ENCODE results near the gene RGL2. TPM values are rescaled to one million over a fixed set of nuclear protein-coding genes. Genes with fewer than 3 reads are reported as not detected.

RGL2 gene
- total and polyA plus RNA-seq, 2 donors (not counting 1 experiment from before 2014, with no cell fraction given) = 98.5 to 133 TPM

- ChIA-PET POLR2A (interaction anchor here (1.1 to 3.4 kb wide), 7 partner anchors 8 to 35 kb away, joined by 5 to 39 read pairs (median 15); partner anchors contain the start of genes B3GALT4, RGL2, RPS18 and TAPBP), CTCF (interaction anchor here (0.9 to 2.6 kb wide), 11 partner anchors 9 to 143 kb away, joined by 3 to 17 read pairs (median 8); partner anchors contain the start of genes B3GALT4, RGL2, RPS18 and VPS52)
- H3K9me3 ChIP-seq (ENCODE audit: control extremely low read depth in 1 of 3, control insufficient read depth in 2 of 3, insufficient read depth in 1 of 3, low read length in 2 of 3) = no peaks in the 10 kb centered on the region
- peak overlapping the region; percentile 77 for H3K4me2 ChIP-seq (replicated peaks; ENCODE audit: low read depth, low read length, poor library complexity, severe bottlenecking)
- ATAC-seq (ENCODE audit: low read depth) (no peak), DNase-seq (no peak)
- Mint-ChIP-seq H3K27me3 (no peaks in the 10 kb centered on the region), H3K4me3 (peak overlapping the region; percentile 93), H3K27ac (peak overlapping the region; percentile 86), H3K9me3 (ENCODE audit: insufficient read depth) (no peaks in the 10 kb centered on the region), H3K4me1 (peaks cover 38% of the 10 kb centered on the region)
- intact Hi-C loops (cut with micrococcal nuclease) = loop anchor here (1.0 to 2.0 kb wide), 10 partner anchors 9 to 120 kb away; partner anchors contain the start of genes B3GALT4, KIFC1, RPS18 and RXRB
- no peaks in the 10 kb centered on the region for H4K20me1 ChIP-seq (ENCODE audit: control insufficient read depth, insufficient read depth, low read length, poor library complexity, severe bottlenecking)
- H3K27me3 ChIP-seq (replicated peaks in 1 of 4; ENCODE audit: control extremely low read depth in 1 of 4, control insufficient read depth in 3 of 4, insufficient read depth in 4 of 4, low read length in 3 of 4) = no peaks in the 10 kb centered on the region
- peak overlapping the region; percentile 96 for H2AFZ ChIP-seq (ENCODE audit: insufficient read depth, low read depth, low read length, poor library complexity, severe bottlenecking)
- peak overlapping the region; percentile 42 to 68 for H3K27ac ChIP-seq (ENCODE audit: low read length in 2 of 2)
- H3K79me2 ChIP-seq (ENCODE audit: control insufficient read depth, insufficient read depth, low read length) = peaks cover 41% of the 10 kb centered on the region
- H3K36me3 ChIP-seq (replicated peaks in 1 of 2; ENCODE audit: control extremely low read depth in 1 of 2, control insufficient read depth in 1 of 2, extremely low read depth in 1 of 2, insufficient read depth in 2 of 2, low read length in 1 of 2) = peaks cover 0 to 59% of the 10 kb centered on the region in 2 experiments
- WGBS (ENCODE audit: insufficient coverage) = 0% methylated on average over 5 of the region's 14 CpGs
- TF ChIP-seq EZH2 (IDR thresholded peaks at IDR 0.05; ENCODE audit: borderline replicate concordance, insufficient read depth, low read depth, low read length, poor library complexity, severe bottlenecking) = no peak
- TF ChIP-seq CTCF (IDR thresholded peaks at IDR 0.05) = no peak
- peaks cover 19 to 25% of the 10 kb centered on the region in 2 donors for H3K4me1 ChIP-seq (ENCODE audit: control insufficient read depth in 2 of 2, insufficient read depth in 2 of 2, low read length in 2 of 2)
- H3K4me3 ChIP-seq (ENCODE audit: control extremely low read depth in 1 of 5, extremely low read depth in 1 of 5, insufficient read depth in 1 of 5, low read depth in 2 of 5, low read length in 4 of 5) = peak overlapping the region; percentile 78 to 99 (median 86)
- peak overlapping the region; percentile 79 for H3K9ac ChIP-seq (ENCODE audit: low read length)
Observed at GRCh38 chr6:33289784-33290315, 8.9 kb downstream of the RGL2 start.

Data from B cell (primary cell).